Erythroblast (primary cell): ENCODE results near the gene STAT5B.
"Not testable (repeated sequence)": the region's sequence is repeated elsewhere in the genome, so short reads cannot be mapped to it uniquely, and the experiment has no call there.

Source experiments
- DNase-seq, 2 experiments: peaks; one replicate each; lab custom pipeline; 2025; lab: John Stamatoyannopoulos, UW
- GATA1 ChIP-seq: IDR thresholded peaks from 2 replicates; pipeline ENCODE4 v1.6.1; 2011; ENCODE audit warnings: low read depth, mild to moderate bottlenecking, control low read depth, low read length, moderate library complexity
- POLR2A ChIP-seq: IDR thresholded peaks from 2 replicates; pipeline ENCODE4 v1.6.1; 2011; ENCODE audit warnings: mild to moderate bottlenecking, low read length

STAT5B gene

GRCh38 chr17:42187833-42188232 is 88.4 kb downstream of the STAT5B start:
- no peak for TF ChIP-seq POLR2A
- no peak for TF ChIP-seq GATA1
- DNase-seq: no peak

- not testable (repeated sequence) for DNase-seq
These were observed 90.0 kb downstream of the STAT5B start for GRCh38 chr17:42186191-42186590.

GRCh38 chr17:42185621-42185930 is 90.6 kb downstream of the STAT5B start:
- TF ChIP-seq GATA1: no peak
- no peak for TF ChIP-seq POLR2A
- DNase-seq: no peak

GRCh38 chr17:42184713-42185620 is 91.2 kb downstream of the STAT5B start, which contains the start of gene HCRT:
Gene HCRT (minus strand): TSS chr17:42185452. CDS start chr17:42185365, 87 bp downstream.
- DNase-seq: no peak
- no peak for TF ChIP-seq GATA1
- no peak for TF ChIP-seq POLR2A

- DNase-seq: peak; percentile 86 to 90
- TF ChIP-seq GATA1 (no peak), POLR2A (peak; percentile 71)
These were observed 92.2 kb downstream of the STAT5B start for GRCh38 chr17:42183741-42184711.

- peak in 1 of 2 experiments; percentile 46 for DNase-seq
- TF ChIP-seq POLR2A: no peak
- TF ChIP-seq GATA1: no peak
These were observed 93.1 kb downstream of the STAT5B start for GRCh38 chr17:42182927-42183734.

- no peak for DNase-seq
- TF ChIP-seq POLR2A (no peak), GATA1 (no peak)
These were observed 94.4 kb downstream of the STAT5B start for GRCh38 chr17:42181851-42182207.

- peak; percentile 87 to 91 for DNase-seq
- TF ChIP-seq POLR2A (no peak), GATA1 (no peak)
These were observed 95.0 kb downstream of the STAT5B start, which contains the start of gene KCNH4 for GRCh38 chr17:42180922-42181850. Gene KCNH4 (minus strand): TSS chr17:42181142. CDS start chr17:42180945, 197 bp downstream.

GRCh38 chr17:42180411-42180921 is 95.7 kb downstream of the STAT5B start:
- DNase-seq: no peak
- TF ChIP-seq POLR2A (no peak), GATA1 (no peak)

GRCh38 chr17:42179911-42180410 is 96.2 kb downstream of the STAT5B start:
- no peak for TF ChIP-seq POLR2A
- DNase-seq: peak; percentile 52 to 54

GRCh38 chr17:42179335-42179734 is 96.9 kb downstream of the STAT5B start:
- TF ChIP-seq POLR2A (no peak), GATA1 (no peak)
- DNase-seq: no peak

GRCh38 chr17:42178817-42179216 is 97.4 kb downstream of the STAT5B start:
- DNase-seq: no peak
- TF ChIP-seq POLR2A (no peak), GATA1 (no peak)
